ENCODE measurements around the gene TRMU. TPM values are rescaled to one million over a fixed set of nuclear protein-coding genes. Genes with fewer than 3 reads are reported as not detected.

The TRMU gene
- total RNA-seq, 1 donor from 2014 or later = 71.8 TPM

DNA sequence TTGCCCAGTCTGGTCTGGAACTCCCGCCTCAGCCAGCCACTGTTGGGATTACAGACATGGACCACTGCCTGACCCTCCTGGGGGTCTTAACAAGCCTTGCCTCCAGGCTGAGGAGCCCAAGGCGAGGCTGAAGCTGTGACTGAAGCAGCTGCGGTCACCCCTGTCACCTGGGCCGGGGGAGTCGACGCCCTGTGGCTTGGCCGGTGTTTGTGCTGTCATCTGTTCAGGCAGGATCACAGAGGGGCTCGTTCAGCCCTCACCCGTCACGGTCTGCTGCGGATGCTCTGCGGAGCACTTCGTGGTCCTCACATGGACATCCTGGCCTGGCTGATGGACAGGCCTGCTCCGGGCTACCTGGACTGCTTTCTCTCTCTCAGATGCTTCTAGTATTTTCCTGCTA lies 23.8 kb downstream of the TRMU start:
- no peaks in the 10 kb centered on the region for H3K27me3 Mint-ChIP-seq
- H3K4me1 Mint-ChIP-seq (ENCODE audit: low read depth) = peaks cover 3% of the 10 kb centered on the region
- no peak overlapping the region for H3K27ac Mint-ChIP-seq
- TF ChIP-seq, protein P1, sequence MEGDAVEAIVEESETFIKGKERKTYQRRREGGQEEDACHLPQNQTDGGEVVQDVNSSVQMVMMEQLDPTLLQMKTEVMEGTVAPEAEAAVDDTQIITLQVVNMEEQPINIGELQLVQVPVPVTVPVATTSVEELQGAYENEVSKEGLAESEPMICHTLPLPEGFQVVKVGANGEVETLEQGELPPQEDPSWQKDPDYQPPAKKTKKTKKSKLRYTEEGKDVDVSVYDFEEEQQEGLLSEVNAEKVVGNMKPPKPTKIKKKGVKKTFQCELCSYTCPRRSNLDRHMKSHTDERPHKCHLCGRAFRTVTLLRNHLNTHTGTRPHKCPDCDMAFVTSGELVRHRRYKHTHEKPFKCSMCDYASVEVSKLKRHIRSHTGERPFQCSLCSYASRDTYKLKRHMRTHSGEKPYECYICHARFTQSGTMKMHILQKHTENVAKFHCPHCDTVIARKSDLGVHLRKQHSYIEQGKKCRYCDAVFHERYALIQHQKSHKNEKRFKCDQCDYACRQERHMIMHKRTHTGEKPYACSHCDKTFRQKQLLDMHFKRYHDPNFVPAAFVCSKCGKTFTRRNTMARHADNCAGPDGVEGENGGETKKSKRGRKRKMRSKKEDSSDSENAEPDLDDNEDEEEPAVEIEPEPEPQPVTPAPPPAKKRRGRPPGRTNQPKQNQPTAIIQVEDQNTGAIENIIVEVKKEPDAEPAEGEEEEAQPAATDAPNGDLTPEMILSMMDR (IDR thresholded peaks at IDR 0.05; ENCODE audit: unreplicated experiment) = no peak
- DNase-seq (ENCODE audit: low spot score, unreplicated experiment) = no peak
- no peaks in the 10 kb centered on the region for H3K9me3 Mint-ChIP-seq (ENCODE audit: low read depth)
- H3K36me3 Mint-ChIP-seq (ENCODE audit: insufficient read depth) = peaks cover 14% of the 10 kb centered on the region
- no peak overlapping the region for H3K4me3 Mint-ChIP-seq (ENCODE audit: low read depth)

DNA sequence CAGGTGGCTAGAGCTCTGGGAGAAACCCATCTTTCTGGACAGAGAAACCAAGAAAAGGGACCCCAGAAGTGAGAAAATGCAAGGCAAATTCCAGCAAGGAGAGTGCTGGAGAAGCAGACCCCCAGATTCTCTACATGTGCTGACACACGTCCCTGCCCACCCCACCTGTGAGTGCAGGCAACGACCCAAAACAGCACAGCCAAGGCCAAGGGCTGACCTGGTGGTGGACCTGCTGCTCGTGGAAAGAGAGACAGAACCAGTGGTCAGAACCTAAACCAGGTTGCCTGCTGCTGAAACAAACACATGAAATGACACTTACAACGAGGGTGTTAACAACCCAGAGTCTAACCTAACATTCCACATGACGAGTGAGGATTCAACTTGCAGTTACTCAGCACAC lies 24.6 kb downstream of the TRMU start:
- no peak for DNase-seq (ENCODE audit: low spot score, unreplicated experiment)
- Mint-ChIP-seq H3K36me3 (ENCODE audit: insufficient read depth) (peaks cover 14% of the 10 kb centered on the region), H3K27ac (no peak overlapping the region), H3K4me3 (ENCODE audit: low read depth) (no peak overlapping the region), H3K9me3 (ENCODE audit: low read depth) (no peaks in the 10 kb centered on the region), H3K4me1 (ENCODE audit: low read depth) (peaks cover 3% of the 10 kb centered on the region), H3K27me3 (no peaks in the 10 kb centered on the region)
- TF ChIP-seq, protein P1 (IDR thresholded peaks at IDR 0.05; ENCODE audit: unreplicated experiment) = no peak

DNA sequence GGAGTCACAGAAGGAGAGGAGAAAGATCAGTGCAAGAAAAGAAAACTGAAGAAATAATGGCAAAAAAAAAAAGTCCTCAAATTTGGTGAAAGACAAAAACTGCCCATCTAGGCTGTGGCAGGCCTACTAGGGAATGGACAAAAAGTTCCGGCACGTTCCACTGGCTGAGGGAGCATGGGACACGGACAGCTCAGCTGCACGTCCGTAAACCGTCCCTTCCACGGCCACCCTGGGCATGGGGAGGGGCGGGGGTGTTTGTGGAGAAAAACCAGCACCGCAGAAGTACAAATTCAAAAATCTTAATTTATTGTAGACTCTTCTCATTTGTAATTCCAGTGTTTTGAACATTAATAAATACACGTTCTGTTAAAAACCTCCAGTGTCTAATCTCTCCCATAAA lies 25.4 kb downstream of the TRMU start:
- Mint-ChIP-seq H3K9me3 (ENCODE audit: low read depth) (no peaks in the 10 kb centered on the region), H3K4me1 (ENCODE audit: low read depth) (peaks cover 3% of the 10 kb centered on the region), H3K27ac (no peak overlapping the region)

DNA sequence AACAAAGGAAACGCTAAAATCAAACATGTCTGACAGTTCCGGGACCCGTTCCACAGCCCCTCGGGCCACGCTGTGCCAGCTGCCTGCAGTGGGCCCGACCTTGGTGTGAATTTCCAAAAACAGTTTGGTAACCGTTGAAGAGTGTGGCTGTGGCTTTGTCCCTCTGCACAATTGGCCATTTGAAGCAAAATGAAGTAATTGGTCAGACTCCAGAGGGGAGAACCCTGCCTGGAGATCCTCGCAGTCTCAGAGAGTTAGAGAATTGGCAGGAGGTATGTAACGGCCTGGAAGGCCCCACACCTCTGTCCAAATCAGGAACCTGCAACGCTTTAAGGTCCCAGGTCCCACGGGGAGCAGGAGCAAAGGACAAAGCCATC lies 26.3 kb downstream of the TRMU start:
- no peaks in the 10 kb centered on the region for H3K9me3 Mint-ChIP-seq (ENCODE audit: low read depth)
- no peaks in the 10 kb centered on the region for H3K27me3 Mint-ChIP-seq
- TF ChIP-seq, protein P1 (IDR thresholded peaks at IDR 0.05; ENCODE audit: unreplicated experiment) = no peak
- no peak overlapping the region for H3K4me3 Mint-ChIP-seq (ENCODE audit: low read depth)
- no peak for DNase-seq (ENCODE audit: low spot score, unreplicated experiment)
- peaks cover 3% of the 10 kb centered on the region for H3K4me1 Mint-ChIP-seq (ENCODE audit: low read depth)
- H3K27ac Mint-ChIP-seq = no peak overlapping the region
- peaks cover 11% of the 10 kb centered on the region for H3K36me3 Mint-ChIP-seq (ENCODE audit: insufficient read depth)

More for the DNA sequence above, 25.4 kb downstream of the TRMU start:
- no peak for DNase-seq (ENCODE audit: low spot score, unreplicated experiment)
- peaks cover 11% of the 10 kb centered on the region for H3K36me3 Mint-ChIP-seq (ENCODE audit: insufficient read depth)
- H3K27me3 Mint-ChIP-seq = no peaks in the 10 kb centered on the region
- TF ChIP-seq, protein P1 (IDR thresholded peaks at IDR 0.05; ENCODE audit: unreplicated experiment) = no peak
- H3K4me3 Mint-ChIP-seq (ENCODE audit: low read depth) = no peak overlapping the region

DNA sequence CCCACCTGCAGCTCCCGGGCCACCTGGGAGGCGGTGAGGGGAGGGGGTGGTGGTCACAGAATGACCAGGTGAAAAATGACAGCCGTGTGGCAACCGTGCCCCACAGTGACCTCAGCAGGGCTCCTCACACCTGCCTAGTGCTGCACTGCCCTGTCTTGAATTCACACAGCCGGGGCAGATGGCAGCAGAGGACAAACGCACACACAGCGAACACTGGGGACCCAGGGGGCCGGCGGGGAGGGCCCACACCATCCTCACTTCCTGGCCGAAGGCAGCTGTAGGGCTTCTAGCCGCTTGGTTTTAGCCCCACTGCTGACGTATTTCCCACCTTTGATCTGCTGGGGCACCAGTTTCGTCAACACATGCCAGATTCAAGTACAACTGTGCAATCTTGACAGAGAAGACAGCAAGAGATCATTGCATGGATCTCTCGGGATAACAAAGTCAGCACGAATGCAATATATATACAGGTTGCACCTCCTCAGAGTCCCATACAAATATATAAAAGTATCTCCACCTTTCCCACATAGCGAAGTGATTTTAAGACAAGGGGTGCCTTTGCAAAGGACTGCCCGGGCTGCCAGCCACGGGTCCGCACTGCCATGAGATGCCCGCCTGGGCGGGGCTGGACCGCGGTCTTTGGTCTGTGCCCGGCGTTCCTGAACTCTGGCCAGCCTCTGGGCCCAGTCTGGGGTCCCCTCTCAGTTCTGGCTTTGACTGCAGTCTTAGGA lies 26.9 kb downstream of the TRMU start:
- Mint-ChIP-seq H3K4me3 (ENCODE audit: low read depth) (no peak overlapping the region), H3K9me3 (ENCODE audit: low read depth) (no peaks in the 10 kb centered on the region), H3K27ac (peak overlapping the region; percentile 46), H3K27me3 (no peaks in the 10 kb centered on the region), H3K36me3 (ENCODE audit: insufficient read depth) (peaks cover 11% of the 10 kb centered on the region), H3K4me1 (ENCODE audit: low read depth) (peaks cover 3% of the 10 kb centered on the region)
- DNase-seq (ENCODE audit: low spot score, unreplicated experiment) = no peak
- TF ChIP-seq, protein P1 (IDR thresholded peaks at IDR 0.05; ENCODE audit: unreplicated experiment) = no peak
